GM12878 (cell line): ENCODE data around the gene ETNK2.

Source experiments
- CBFB ChIP-seq: IDR thresholded peaks from 2 replicates; pipeline ENCODE4 v1.6.1; 2016; ENCODE audit warnings: antibody characterized with exemption, low read depth
- HDAC2 ChIP-seq: fragments of 200-600 bp; sonication (generic); IDR thresholded peaks from 2 replicates; pipeline ENCODE4 v1.6.1; 2017
- RAD21 ChIP-seq: IDR thresholded peaks from 2 replicates; pipeline ENCODE4 v1.6.1; 2011; ENCODE audit warnings: mild to moderate bottlenecking, low read depth, low read length, moderate library complexity; ENCODE audit not compliant: insufficient read depth
- TF ChIP-seq, protein P1 (sequence below), 3 experiments: IDR thresholded peaks in 2 of 3; conservative IDR thresholded peaks in 1 of 3; 2 replicates each; pipeline ENCODE4 v1.5.1; 2011; ENCODE audit warnings: low read depth in 3 of 3, low read length in 3 of 3, mild to moderate bottlenecking in 3 of 3, control low read depth in 2 of 3, moderate library complexity in 2 of 3, inconsistent platforms in 1 of 3, mixed read lengths in 1 of 3; ENCODE audit not compliant: control insufficient read depth in 2 of 3, insufficient read depth in 1 of 3; ENCODE audit errors: extremely low read depth in 1 of 3
- TF ChIP-seq, protein P2 (sequence below): fragments of 150-350 bp; IDR thresholded peaks from 2 replicates; pipeline ENCODE4 v1.6.1; 2016; ENCODE audit warnings: low read depth, low read length
- TF ChIP-seq, protein P3 (sequence below): IDR thresholded peaks from 2 replicates; pipeline ENCODE4 v1.6.1; 2011; ENCODE audit warnings: low read depth, low read length, improper control_type of control experiment, borderline replicate concordance
- TF ChIP-seq, protein P4 (sequence below): IDR thresholded peaks from 2 replicates; pipeline ENCODE4 v1.6.1; 2011; ENCODE audit warnings: low read depth, mild to moderate bottlenecking, low read length, moderate library complexity, borderline replicate concordance; ENCODE audit errors: extremely low read depth

DNA sequence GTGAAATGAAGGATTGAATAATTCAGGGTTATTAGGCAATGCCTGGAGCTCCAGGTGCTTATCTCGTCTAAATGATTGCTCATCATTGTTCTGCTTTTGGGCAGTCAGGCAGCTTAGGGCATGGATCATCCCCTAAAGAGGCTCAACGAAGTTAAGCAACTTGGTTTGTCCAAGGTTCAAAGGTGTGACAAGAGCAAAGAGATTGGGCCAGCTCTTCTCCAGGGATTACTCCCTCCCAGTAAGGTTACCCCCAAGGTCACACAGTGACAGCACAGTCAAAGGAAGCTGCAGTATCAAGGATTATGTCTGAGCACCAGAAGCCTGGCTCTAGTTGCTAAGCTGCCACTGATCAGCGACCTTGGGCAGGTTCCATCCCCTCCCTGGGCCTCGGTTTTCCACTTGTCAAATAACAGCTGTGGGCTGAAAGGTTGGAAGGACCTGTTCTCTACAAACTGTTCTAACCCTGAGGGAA, 6.8 kb downstream of the ETNK2 start:
- TF ChIP-seq CBFB (no peak), HDAC2 (no peak), RAD21 (no peak)
- TF ChIP-seq, protein P1, sequence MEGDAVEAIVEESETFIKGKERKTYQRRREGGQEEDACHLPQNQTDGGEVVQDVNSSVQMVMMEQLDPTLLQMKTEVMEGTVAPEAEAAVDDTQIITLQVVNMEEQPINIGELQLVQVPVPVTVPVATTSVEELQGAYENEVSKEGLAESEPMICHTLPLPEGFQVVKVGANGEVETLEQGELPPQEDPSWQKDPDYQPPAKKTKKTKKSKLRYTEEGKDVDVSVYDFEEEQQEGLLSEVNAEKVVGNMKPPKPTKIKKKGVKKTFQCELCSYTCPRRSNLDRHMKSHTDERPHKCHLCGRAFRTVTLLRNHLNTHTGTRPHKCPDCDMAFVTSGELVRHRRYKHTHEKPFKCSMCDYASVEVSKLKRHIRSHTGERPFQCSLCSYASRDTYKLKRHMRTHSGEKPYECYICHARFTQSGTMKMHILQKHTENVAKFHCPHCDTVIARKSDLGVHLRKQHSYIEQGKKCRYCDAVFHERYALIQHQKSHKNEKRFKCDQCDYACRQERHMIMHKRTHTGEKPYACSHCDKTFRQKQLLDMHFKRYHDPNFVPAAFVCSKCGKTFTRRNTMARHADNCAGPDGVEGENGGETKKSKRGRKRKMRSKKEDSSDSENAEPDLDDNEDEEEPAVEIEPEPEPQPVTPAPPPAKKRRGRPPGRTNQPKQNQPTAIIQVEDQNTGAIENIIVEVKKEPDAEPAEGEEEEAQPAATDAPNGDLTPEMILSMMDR (IDR thresholded peaks at IDR 0.05 in 2 of 3, conservative IDR thresholded peaks at IDR 0.05 in 1 of 3; ENCODE audit: control insufficient read depth in 2 of 3, extremely low read depth in 1 of 3, insufficient read depth in 1 of 3, low read depth in 3 of 3, low read length in 3 of 3), result no peak
- TF ChIP-seq, protein P2, sequence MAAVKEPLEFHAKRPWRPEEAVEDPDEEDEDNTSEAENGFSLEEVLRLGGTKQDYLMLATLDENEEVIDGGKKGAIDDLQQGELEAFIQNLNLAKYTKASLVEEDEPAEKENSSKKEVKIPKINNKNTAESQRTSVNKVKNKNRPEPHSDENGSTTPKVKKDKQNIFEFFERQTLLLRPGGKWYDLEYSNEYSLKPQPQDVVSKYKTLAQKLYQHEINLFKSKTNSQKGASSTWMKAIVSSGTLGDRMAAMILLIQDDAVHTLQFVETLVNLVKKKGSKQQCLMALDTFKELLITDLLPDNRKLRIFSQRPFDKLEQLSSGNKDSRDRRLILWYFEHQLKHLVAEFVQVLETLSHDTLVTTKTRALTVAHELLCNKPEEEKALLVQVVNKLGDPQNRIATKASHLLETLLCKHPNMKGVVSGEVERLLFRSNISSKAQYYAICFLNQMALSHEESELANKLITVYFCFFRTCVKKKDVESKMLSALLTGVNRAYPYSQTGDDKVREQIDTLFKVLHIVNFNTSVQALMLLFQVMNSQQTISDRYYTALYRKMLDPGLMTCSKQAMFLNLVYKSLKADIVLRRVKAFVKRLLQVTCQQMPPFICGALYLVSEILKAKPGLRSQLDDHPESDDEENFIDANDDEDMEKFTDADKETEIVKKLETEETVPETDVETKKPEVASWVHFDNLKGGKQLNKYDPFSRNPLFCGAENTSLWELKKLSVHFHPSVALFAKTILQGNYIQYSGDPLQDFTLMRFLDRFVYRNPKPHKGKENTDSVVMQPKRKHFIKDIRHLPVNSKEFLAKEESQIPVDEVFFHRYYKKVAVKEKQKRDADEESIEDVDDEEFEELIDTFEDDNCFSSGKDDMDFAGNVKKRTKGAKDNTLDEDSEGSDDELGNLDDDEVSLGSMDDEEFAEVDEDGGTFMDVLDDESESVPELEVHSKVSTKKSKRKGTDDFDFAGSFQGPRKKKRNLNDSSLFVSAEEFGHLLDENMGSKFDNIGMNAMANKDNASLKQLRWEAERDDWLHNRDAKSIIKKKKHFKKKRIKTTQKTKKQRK, result no peak
- TF ChIP-seq, protein P3, sequence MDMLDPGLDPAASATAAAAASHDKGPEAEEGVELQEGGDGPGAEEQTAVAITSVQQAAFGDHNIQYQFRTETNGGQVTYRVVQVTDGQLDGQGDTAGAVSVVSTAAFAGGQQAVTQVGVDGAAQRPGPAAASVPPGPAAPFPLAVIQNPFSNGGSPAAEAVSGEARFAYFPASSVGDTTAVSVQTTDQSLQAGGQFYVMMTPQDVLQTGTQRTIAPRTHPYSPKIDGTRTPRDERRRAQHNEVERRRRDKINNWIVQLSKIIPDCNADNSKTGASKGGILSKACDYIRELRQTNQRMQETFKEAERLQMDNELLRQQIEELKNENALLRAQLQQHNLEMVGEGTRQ, result no peak
- TF ChIP-seq, protein P4, sequence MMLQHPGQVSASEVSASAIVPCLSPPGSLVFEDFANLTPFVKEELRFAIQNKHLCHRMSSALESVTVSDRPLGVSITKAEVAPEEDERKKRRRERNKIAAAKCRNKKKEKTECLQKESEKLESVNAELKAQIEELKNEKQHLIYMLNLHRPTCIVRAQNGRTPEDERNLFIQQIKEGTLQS, result no peak
